GM12872 (cell line): ENCODE results near the gene NFYB.

Source experiments
- TF ChIP-seq, protein P1 (sequence below): IDR thresholded peaks from 3 replicates; pipeline ENCODE4 v1.5.1; 2011; ENCODE audit warnings: low read depth, mild to moderate bottlenecking, low read length, moderate library complexity; ENCODE audit not compliant: insufficient read depth

Gene NFYB

DNA sequence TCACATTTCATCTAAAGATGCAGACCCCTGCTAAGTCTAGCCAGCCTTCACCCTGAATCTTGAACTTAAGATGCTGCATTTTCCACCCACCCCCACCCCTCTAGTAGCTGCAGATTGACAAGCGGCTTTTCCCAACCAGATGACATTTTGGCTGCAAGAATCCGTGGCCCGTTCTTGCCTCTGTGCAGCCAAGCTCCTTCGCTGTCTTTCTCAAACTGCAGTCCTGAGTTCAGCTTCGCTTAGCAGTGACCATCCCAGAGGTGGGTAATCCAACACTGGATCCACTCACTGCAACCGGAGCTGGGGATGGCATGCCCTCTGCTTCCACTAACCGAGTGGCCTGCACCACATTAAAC is 765 bp upstream of the NFYB start:
- TF ChIP-seq, protein P1, sequence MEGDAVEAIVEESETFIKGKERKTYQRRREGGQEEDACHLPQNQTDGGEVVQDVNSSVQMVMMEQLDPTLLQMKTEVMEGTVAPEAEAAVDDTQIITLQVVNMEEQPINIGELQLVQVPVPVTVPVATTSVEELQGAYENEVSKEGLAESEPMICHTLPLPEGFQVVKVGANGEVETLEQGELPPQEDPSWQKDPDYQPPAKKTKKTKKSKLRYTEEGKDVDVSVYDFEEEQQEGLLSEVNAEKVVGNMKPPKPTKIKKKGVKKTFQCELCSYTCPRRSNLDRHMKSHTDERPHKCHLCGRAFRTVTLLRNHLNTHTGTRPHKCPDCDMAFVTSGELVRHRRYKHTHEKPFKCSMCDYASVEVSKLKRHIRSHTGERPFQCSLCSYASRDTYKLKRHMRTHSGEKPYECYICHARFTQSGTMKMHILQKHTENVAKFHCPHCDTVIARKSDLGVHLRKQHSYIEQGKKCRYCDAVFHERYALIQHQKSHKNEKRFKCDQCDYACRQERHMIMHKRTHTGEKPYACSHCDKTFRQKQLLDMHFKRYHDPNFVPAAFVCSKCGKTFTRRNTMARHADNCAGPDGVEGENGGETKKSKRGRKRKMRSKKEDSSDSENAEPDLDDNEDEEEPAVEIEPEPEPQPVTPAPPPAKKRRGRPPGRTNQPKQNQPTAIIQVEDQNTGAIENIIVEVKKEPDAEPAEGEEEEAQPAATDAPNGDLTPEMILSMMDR = no peak

DNA sequence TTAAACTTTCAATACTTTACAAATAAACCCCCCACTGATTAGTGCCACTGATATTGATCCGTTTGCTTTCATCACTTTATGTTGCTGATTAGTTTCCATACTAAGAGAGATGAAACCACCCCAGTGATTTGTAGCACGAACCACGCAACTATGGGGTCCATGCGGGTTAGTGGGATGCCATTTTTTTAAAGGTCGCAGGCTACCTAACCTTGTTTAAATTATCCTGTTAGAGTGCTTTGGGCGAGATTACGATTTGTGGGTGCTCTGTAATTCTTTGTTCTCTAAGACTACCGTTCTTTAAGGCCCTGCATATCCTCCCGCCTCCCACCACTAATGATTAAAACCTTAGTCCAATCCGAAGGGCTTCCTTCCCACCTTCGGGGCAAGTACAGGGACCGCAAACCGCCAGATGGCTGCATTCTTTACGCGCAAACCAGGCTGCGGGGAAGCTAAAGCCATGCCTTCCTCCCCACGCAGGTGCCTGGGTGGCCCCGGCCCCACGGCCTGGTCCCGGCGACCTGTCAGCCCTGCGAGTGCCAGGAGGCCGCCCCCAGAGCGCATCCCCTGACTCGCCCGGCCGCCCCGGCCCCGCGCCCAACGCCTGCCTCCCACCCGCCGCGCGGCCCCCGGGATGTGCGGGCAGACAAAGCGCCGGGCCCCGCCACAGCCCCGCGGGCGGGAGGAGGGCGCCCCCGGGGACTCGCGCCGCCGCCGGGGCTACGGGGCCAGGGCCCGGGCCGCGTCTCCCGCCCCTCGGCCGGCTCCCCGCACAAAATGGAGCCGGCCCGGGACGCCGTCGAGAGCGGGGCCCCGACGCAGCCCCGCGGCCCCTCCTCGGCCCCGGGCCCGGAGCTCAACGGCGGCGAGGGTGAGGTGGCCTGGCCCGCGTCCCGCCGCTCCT is 759 bp downstream of the NFYB start:
- TF ChIP-seq, protein P1 = no peak

DNA sequence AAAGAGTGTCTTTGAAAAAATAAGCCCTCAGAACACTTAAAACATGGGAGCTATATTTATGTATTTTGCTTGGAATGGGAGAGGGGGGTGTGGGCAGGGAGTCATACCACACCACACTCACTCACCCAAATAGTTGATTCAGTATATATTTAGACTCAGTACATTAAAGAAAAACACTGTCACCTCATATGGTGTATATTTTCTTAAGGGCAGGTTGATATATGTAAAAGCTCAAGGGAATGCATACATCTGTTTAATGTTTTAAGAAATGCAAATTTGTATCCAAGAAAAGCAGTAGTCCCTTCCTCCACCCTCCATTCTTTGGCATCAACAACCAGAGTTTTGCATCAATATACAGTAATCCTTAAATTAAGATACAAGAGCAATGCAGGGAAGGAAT is 1.4 kb downstream of the NFYB start:
- TF ChIP-seq, protein P1 = no peak

DNA sequence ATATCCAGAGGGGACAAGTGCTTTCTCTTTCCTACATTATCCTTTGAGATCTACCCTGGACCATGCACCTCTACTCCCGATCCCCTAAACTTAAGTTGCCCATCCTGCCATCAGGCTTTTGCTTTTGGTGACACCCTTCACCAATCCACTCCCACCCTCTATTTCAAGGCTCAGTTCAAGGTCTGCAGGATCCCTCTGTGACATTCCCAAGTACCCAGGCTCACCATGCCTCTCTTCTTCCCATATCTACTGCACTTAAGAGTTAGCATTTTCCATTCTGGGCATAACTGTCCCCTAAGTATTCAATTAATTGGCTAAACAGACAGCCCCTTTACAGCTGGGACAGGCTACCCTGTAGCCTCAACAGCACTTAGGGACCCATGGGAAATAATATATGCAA is 3.1 kb downstream of the NFYB start:
- TF ChIP-seq, protein P1 = no peak

DNA sequence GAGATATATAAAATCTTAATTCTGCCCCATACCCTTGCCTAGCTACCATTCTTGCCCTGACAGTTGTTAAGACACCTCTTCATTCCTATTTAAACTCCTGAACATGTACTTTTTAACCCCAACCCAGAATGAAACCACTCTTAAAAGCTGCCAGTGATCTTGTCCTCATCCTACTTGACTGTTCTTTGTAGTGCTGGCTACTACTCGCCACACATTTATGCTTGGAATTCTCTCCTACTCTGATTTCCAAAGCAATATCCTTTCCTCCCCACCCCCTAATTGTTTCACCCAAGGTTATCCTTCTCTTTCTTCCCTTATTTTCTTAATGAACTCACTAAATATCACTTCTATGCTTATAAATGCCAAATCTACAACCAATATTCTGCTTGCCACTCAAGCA is 4.1 kb downstream of the NFYB start:
- TF ChIP-seq, protein P1 = no peak

DNA sequence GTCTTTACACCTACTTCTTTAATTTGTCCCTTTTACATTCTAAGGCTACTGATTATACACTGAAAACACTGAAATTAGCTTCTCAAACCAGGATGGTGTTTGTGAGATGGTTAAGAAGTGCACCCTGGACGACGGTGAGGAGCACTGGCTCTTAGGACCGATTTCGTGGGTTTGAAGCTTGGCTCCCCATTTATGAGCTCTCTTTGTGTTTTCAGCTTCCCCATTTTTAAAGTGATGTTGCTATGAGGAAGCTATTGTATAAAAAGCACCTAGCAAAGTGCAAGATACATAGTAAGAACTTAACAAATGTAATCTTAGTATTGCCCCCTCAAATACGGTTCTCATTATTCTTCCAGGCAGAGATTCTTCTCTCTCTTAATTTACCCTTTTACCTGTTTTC is 4.7 kb downstream of the NFYB start:
- TF ChIP-seq, protein P1 = no peak

DNA sequence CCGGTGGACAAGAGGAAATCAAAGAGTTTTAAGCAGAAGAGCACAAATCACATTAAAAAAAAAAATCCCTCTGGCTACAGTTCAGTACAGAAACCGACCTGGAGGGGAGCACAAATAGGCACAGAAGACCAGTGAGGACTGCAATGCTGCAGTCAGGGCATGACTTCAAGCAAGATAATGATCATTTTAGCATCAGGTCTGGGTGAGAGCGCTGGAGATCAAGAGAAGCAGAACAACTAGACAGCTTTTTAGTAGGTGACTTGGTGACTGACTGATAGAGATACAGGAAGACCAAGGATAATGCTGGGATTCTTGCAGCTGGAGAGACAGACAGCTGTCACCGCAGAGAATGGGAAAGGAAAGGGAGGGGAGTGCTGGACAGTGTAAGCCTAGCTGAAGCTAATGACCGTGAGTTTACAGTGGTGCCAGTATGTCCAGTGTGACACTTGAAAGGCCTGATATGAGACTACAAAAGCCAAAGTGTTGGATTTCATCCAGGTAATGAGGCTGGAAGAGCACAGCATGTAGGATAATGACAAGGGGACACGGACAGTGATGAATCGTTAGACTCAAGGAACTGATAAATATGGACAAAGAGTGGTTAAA is 5.6 kb downstream of the NFYB start:
- TF ChIP-seq, protein P1 = no peak
